Hematopoietic multipotent progenitor cell treated with erythropoietin and hydrocortisone succinate and interleukin-3 and kit ligand, for 17 days (in vitro differentiated cells): ENCODE results near the gene PTPRO.

Source experiments
- DNase-seq: peaks from one replicate; pipeline ENCODE4 v3.0.0-alpha.2; 2015; ENCODE audit warnings: low spot score

PTPRO gene

DNA sequence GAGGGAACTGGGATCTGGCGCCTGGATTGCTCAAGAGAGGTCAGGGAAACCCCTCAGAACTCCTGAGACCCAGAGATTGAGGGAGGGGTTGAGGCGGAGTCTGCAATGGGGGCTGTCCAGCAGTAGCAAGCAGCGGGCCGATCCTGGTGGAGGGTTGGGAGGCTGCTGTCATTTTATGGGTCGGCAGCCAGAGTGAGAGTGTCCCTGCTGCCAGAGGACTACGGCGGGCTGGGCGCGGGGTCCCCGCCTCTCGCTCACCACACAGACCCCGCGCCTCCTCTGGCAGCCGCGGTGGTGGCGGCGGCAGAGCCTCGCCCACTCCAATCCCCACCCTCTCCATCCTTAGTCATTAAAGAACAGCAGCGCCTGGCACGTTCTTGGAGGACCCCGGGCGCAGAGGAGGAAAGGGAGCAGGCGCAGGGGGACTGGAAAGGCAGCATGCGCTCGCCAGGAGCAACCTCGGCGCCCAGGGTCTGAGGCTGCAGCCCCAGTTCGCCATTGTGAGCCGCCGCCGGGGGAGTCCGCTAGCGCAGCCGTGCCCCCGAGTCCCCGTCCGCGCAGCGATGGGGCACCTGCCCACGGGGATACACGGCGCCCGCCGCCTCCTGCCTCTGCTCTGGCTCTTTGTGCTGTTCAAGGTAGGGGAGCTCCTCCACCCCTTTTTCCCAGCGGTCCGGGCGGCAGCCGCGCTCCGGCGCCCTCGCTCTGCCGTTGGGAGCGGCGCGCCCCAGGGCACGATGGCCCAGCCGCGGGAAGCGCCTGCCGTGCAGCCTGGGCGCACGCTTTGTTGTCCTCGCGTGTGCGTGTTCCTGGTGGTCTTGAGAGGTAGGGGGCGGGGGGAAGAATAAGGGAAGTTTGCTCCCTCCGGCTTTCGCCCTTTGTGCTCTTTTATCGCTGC lies at the start of gene PTPRO:
Gene PTPRO, plus strand, starts transcription at position 345 of the 898 bp plus-strand sequence.
- DNase-seq = no peak

DNA sequence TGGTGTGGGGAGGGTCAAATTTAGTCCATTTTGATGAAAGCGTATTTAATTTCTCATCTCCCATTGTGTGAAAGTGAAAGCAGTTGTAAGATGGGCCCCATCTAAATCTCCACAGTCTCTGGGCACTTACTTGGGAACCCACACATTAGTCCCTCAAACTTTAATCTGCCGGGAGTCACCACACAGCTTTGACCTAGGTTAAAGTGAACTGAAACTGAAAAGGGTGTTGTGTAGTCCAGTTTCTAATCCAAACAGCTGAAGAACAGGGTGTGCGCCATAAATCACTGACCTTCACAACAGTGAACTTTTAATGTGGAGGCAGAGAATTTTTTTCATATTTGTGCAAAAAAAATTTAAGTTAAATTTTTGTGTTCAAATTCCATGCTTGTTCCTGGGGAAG lies 48.4 kb upstream of the PTPRO start:
- DNase-seq = no peak

- DNase-seq = no peak
These were observed 47.7 kb upstream of the PTPRO start for GRCh38 chr12:15274561-15274967.

DNA sequence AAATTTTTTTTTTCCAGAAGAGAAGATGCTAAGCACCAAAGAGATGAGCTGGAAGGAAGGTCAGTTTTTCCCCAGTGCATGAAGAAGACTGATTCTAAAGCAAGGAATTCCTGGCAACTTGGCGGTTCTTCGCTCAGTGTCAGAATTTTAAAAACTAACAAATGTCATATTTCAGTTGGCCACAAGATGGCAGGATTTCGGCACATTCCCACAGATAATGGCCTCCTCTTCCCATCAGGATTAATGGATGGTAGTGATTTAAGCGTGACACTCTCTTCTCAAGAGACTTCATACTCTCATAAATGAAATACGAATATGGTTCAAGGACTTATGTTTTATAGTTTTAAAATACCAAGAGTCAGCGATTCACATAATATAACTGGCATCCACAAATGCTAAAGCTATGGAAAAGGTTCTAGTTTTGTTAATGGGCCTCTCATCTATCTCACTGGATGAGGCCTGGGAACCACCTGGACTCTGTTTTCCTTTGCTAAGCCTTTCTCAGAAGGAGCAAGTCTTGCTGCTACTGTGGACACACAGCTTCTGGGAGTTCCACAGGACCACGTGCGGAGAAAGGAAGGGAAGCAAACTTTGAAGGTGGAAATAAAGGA lies 46.1 kb upstream of the PTPRO start:
- peak; percentile 19 for DNase-seq

DNA sequence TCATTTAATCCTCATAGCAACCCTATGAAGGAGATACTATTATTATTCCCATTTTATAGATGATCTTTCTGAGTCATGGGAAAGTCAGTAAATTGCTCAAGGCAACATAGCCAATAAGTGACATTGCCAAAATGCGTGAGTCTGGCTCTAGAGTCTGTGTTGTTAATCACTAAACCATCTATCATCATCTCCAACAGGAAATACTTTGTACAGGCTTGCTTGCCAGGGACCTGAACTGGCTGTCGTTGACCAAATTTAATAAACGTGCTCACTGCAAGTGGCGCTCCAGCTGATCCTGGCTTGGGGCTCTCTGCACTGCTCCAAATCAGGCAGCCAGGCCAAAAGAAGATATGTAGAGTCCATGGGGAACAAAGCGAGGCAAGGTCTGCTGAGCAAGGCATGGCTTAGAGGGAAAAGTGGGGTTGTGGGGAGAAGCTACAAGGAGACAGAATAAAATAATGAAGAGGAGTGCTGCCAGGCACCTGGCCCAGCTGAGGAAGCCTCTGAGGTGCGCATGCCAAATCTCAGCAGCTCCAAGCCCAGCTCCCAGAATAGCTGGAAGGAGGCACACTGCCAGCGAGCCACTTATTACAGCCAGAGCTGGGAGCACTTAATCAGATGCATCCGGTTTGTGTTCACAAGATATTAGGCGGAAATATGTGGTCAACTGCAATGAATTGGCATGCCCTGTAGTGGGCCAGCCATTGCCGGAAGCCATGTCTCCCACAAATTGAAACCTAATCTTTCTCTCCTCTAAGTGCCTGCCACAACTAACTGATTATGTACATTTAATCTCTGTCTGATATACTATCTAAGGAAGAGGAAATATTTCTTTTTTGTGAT lies 43.3 kb upstream of the PTPRO start:
- DNase-seq = no peak

GRCh38 chr12:15280930-15281329 lies 41.4 kb upstream of the PTPRO start:
- DNase-seq = no peak

GRCh38 chr12:15289192-15289591 lies 33.1 kb upstream of the PTPRO start:
- no peak for DNase-seq

DNA sequence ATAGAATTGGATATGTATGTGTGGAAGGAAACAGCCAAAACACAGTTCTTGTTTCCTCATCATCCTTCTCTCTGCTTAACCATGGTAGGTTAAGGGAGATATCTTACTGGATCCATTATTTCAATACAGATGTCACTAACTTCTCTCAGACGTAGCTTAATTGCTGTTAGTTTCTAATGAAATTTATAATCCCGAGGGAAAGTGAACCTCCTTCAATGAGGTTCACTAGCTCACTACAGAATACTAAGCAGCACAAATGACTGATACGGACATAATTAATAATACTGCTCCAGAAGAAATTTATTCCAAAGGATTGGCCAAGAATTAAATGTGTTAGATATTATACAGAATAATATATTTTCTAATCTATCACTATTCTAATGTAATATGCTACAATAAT lies 28.6 kb upstream of the PTPRO start:
- no peak for DNase-seq

- DNase-seq = no peak
These were observed 22.4 kb upstream of the PTPRO start for GRCh38 chr12:15299947-15300346.

GRCh38 chr12:15304296-15304695 lies 18.0 kb upstream of the PTPRO start:
- DNase-seq = no peak

DNA sequence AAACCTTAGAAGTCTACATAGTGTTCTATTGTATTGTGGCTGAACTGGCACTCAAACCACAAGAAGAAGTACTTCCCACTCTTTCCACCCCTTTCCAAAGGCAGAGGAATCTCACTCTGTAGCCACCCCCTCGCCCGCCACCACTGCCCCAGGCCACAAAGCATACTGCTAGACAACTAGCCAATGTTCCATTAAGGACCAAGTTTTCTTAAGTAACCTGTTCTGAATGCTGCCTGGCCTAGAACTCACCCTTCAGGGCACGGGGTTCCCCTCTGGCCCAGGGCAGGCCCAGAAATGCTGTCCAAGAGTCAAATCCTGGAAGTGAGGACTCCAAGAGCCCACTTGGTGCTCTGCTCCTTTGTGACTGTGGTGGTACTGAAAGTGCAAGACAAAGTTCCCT lies 15.7 kb upstream of the PTPRO start:
- no peak for DNase-seq

DNA sequence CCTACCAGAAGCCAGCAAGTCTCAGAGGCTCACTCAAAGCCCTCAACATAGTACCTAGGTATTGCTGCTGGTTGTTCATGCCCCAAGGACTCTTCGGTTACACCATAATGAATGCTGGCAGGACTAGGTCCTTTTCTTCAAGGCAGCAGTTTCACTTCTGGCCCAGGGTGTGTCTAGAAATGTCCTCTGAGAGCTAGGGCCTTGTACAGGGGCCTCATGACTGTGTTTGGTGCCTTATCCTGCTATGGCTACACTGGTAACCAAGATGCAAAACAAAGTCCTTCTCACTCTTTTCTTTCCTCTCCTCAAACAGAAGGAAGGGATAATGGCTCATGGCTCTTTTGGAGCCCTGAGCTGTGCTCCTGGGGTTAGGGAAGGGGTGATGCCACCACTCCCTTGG lies 15.2 kb upstream of the PTPRO start:
- no peak for DNase-seq

DNA sequence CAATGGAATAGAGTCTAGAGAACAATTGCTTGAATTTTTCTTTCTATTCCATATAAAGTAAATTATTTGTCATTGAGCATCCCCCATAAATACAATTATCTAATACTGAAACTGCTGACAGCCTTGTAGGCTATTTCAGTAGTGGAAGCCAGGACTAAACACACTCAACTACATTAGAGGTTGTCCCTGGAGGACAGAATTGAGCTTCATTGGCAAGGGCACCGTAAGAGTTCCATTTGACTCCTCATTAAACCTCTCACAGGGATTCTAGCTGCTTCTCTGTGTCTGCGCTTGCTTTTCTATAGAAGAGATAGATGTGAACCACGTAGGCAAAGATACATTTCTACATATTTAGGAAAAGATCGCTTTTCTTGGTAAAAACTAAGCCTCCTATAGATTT lies 3.5 kb upstream of the PTPRO start:
- no peak for DNase-seq

DNA sequence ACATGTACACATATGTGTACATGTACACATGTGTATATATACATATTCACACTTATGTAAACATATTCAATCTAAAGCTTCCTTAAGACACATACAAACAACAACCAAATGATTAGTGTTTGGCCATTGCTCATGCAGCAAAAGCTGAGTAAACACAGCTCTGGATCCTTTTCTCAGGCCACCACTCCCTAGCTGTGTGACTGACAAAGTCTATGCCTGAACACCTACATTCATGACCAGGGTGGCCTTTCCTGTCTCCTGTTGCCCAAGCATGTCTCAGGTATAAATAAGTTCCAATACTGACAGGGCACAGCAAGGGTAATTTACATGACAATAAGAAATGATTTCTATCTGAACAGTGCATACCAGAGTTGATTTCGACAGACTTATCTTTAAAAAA lies 1.4 kb upstream of the PTPRO start:
- no peak for DNase-seq

- no peak for DNase-seq
These were observed 1.2 kb downstream of the PTPRO start for GRCh38 chr12:15323480-15323879.

DNA sequence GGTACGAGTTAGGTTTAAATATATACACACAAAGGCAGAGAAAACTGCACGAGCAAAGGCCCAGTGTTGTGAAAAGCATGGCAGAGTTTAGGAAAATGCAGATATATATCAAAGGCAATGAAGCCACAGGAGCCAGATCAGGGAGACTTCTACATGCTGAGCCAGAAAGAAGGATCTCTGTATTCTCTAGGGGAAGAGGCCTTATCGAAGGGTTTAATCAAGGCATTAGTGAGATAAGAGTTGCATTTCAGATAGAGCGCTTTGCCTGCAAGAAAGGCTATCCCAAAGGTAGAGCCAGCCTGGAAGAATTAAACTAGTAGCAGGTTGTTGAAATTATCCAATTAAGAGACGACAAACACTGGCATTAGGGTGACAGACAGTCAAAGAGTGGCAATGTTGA lies 7.6 kb downstream of the PTPRO start:
- DNase-seq = no peak

DNA sequence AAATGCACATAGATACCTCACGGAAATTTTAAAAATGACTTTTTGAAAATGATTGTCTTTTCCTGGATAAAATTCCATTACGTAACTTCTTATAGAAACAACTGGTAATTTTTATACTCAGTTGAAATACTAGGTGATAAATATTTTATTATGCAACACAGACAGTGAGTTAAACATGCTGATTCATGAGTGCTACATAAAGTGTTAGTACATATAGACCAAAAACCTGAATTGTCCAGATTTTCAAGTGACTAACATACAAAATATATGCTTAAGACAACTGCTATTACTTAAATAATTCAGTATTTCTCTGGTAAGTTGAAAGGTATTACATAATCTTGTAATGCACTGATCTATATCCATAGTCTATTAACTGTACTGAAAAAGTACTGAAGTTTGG lies 11.9 kb downstream of the PTPRO start:
- no peak for DNase-seq

- DNase-seq = no peak
These were observed 13.7 kb downstream of the PTPRO start for GRCh38 chr12:15335959-15336358.

- DNase-seq = no peak
These were observed 14.7 kb downstream of the PTPRO start for GRCh38 chr12:15336768-15337553.

DNA sequence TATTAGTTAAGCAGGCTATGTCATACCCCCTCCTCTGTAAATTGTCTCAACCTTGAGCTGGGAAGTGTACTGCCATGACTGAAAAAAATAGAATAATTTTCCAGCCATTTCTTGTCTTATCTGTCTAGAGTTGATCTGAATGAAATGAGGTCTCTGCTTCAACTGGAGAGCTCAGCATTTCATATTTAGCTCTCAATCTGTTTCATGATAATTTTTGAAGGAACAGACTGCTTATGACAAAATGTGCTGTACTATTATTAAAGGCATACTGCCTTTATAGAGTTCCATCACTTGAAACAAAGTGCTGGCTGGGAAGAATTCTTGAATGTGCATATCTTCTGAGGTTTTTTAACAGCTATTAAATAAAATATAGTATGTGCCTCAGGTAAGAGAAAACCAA lies 19.1 kb downstream of the PTPRO start:
- DNase-seq = no peak

- DNase-seq = no peak
These were observed 22.3 kb downstream of the PTPRO start for GRCh38 chr12:15344561-15344960.

DNA sequence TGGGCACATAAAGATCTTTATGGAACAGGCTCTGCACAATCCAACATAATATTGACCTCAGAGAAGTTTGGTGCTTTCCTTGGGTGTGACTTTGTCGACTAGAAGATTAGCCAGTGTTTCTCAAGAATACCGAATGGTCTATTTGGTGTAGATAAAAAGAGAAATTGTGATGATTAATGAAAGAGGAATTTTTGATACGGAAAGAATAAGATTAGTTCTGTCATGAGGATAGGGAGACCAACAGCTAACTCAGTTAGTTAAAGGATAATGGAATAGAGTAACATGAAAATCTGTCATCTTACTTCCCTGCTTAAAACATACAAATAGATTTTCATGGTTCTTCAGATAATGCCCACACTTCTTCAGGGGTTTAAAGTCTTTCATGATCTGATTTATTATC lies 24.2 kb downstream of the PTPRO start:
- DNase-seq = no peak
